ENCODE data around the gene ADAMTS4. TPM values are rescaled to one million over a fixed set of nuclear protein-coding genes. Genes with fewer than 3 reads are reported as not detected.

The ADAMTS4 gene
- total RNA-seq, 1 donor from 2014 or later = 0.62 TPM

GRCh38 chr1:161172349-161172748 is 26.5 kb downstream of the ADAMTS4 start:
- DNase-seq = no peak

GRCh38 chr1:161171696-161172095 is 27.2 kb downstream of the ADAMTS4 start:
- DNase-seq = no peak

- DNase-seq = no peak
Observed at GRCh38 chr1:161171191-161171590, 27.7 kb downstream of the ADAMTS4 start.

- DNase-seq = no peak
Observed at GRCh38 chr1:161168906-161169305, 29.9 kb downstream of the ADAMTS4 start.

GRCh38 chr1:161166669-161167548 is 31.9 kb downstream of the ADAMTS4 start:
- no peak for DNase-seq

DNA sequence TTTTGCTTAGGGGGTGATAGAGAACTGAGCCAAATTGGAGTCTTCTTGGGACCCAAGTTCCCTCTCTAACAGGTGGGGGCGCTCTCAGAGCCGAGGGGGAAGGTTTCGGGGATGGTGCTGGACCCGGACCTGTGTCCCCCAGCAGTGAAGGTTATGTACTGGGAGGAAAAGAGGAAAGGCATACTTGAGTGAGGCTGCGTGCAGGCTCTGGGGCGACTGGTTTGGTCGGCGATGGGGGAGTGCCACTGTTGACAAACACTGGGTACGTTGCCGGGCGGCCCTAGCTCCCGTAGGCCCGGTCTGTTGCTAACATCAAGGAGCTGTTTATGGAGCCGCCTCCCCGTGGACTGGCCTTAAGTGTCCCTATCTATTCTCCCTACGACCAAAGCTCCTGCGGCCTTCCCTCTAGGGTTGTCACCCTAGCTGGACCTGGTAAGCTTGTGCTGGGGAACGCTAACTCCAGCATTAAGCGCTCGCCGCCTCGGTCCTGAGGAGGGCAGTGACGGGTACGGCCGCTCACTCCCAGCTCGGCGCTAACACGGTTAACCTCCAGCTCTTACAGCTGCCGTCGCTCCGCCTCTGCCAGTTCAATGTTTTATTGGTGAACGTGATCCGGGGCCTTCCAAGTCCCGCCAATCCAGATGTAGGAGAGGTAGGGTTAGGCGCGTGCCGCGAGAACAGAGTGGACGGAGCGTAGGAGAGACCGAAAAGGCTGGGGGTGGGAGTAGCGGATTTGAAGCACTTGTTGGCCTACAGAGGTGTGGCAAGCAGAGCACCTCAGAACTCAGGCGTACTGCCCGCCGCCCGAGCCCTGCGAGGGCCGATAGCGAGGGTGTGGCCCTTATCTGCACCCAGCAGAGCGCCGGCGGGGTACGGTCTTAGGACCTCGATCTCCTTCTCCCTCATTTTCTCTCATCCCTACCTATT is 32.8 kb downstream of the ADAMTS4 start, which contains the start of gene PPOX:
Gene PPOX, plus strand, starts transcription at position 685 of the 927 bp plus-strand sequence. CDS start 422 bp downstream, outside the sequence.
- DNase-seq = peak; percentile 99

DNA sequence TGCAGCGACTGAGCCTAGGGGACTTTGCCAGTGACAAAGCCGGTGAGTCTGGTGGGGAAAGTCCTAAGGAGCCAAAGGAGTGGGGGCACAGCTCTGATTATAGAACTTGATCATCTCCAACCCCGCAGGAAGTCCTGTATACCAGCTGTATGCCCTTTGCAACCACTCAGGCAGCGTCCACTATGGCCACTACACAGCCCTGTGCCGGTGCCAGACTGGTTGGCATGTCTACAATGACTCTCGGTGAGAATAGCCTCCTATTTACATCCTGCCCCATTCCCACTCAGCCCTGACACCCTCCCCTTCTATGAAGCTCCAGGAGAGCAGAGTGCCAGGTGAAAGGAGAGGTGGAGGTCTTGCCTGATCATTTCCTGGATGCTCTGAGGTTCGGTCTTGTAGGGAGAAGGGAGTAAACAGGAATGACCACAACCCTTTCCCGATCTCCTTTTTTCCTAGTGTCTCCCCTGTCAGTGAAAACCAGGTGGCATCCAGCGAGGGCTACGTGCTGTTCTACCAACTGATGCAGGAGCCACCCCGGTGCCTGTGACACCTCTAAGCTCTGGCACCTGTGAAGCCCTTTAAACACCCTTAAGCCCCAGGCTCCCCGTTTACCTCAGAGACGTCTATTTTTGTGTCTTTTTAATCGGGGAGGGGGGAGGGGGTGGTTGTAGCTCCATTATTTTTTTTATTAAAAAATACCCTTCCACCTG is 33.8 kb downstream of the ADAMTS4 start:
- no peak for DNase-seq

DNA sequence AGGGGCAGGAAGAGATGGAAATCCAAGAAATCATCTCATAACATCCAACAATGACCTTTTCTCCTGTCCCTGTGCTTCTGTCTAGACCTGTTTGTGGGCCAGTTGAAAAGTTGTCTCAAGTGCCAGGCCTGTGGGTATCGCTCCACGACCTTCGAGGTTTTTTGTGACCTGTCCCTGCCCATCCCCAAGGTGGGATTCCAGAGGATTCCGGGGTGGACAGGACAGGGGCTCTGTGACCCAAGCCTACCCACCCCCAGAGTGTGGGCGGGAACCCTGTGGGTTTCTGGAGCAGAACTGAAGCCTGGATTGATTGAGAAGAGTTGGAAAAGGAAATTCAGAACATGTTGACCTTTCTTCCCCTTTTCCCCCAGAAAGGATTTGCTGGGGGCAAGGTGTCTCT is 35.1 kb downstream of the ADAMTS4 start:
- no peak for DNase-seq

DNA sequence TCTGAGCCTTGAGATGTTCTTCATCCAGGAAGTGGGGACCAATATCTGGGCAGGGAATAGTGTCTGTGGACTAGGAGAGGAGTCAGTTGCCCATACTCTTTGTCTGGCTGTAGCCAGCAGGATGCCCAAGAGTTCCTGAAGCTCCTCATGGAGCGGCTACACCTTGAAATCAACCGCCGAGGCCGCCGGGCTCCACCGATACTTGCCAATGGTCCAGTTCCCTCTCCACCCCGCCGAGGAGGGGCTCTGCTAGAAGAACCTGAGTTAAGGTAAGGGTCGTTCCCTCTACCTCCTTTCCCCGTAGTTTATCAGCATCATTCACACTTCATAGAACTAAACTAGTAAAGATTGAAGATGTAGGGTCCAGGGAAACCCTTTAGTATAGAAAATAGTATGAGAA is 36.0 kb downstream of the ADAMTS4 start:
- DNase-seq = no peak

GRCh38 chr1:161162052-161162451 is 36.8 kb downstream of the ADAMTS4 start:
- no peak for DNase-seq

- DNase-seq = no peak
Observed at GRCh38 chr1:161161652-161162051, 37.2 kb downstream of the ADAMTS4 start.

DNA sequence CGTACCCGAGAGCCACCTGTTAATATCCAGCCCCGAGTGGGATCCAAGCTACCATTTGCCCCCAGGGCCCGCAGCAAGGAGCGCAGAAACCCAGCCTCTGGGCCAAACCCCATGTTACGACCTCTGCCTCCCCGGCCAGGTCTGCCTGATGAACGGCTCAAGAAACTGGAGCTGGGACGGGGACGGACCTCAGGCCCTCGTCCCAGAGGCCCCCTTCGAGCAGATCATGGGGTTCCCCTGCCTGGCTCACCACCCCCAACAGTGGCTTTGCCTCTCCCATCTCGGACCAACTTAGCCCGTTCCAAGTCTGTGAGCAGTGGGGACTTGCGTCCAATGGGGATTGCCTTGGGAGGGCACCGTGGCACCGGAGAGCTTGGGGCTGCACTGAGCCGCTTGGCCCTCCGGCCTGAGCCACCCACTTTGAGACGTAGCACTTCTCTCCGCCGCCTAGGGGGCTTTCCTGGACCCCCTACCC is 38.1 kb downstream of the ADAMTS4 start:
- DNase-seq = no peak

- DNase-seq = no peak
Observed at GRCh38 chr1:161159913-161160243, 39.0 kb downstream of the ADAMTS4 start.

DNA sequence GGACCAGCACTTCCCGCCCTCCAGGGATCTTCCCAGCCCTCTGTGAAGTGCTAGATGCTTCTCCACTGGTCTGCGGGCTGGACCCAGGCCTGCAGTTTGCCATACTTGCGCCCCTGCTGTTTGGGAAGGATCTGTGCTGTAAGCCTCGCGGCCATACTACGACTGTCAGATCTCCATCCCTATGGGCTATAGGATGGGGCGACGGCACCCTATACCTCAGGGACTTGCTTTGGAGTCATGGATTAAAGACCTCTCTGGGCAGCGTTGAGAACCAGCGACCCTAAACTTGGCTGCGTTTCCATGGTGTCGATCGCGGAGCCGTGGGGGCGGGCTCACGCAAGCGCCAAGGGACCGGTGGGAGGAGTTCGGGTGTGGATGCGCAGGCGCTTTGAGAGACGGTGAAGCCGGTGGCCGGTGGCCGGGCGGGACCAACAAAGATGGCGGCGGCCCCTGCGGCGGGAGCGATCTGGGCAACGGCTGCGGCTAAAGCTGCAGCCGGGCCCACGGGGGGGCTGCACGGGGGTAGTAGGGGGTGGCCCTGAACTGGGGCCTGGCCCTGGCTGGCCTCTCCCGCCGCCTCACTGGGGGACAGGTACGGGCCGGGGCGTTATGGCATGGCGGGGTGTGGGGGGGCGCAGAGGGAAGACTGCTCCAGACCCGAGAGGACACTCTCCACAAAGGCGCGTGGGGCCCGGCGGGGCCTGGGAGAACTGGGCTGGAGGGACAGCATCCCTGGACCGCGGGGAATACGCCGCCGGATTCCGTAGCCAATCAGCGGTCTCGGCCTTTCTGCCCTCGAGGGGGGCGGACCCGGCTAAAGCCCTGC is 39.6 kb downstream of the ADAMTS4 start, which contains the start of gene USP21:
Gene USP21, plus strand, starts transcription at position 414 of the 826 bp plus-strand sequence. CDS start 1,141 bp downstream, outside the sequence.
- DNase-seq = peak; percentile 83

- no peak for DNase-seq
Observed at GRCh38 chr1:161158316-161159010, 40.4 kb downstream of the ADAMTS4 start.

- no peak for DNase-seq
Observed at GRCh38 chr1:161157867-161158266, 41.0 kb downstream of the ADAMTS4 start.

GRCh38 chr1:161153682-161154337 is 45.0 kb downstream of the ADAMTS4 start, which contains the start of gene UFC1:
TSS of gene UFC1 (plus strand) at chr1:161153978. CDS start at chr1:161153998, 20 bp downstream.
- peak; percentile 73 for DNase-seq

GRCh38 chr1:161153176-161153575 is 45.7 kb downstream of the ADAMTS4 start:
- no peak for DNase-seq

DNA sequence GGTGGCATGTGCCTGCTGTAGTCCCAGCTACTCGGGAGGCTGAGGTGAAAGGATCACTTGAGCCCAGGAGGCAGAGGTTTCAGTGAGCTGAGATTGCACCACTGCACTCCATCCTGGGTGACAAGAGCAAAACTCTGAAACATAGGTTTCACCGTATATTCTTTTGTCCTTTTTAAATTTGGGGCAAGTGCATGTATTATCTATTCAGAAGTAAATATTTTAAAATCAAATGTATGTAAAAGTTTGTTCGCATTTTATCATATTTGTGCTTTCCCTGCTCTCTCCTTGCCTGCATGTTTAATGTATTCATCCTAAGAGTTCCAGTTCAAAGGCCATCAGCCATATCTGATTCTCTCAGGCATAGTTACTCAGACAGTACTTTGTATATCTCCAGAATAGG is 53.0 kb downstream of the ADAMTS4 start:
- DNase-seq = no peak

Measured in occipital lobe (tissue), 2 donors.